Adrenal gland (tissue), 5 donors: Measurements from ENCODE around the gene PTAR1.

Source experiments
- CTCF ChIP-seq, 6 experiments: fragments of 450-650 bp in 4 of 6; fragments of 200-600 bp in 2 of 6; sonication (generic) in 1 of 6; IDR thresholded peaks; 1 replicate in 5 of 6; 2 replicates in 1 of 6; pipeline versions ENCODE4 v1.5.1 to v1.8.0; 2016 to 2021; ENCODE audit warnings: antibody characterized with exemption in 6 of 6, mild to moderate bottlenecking in 2 of 6, moderate library complexity in 1 of 6
- POLR2A ChIP-seq, 2 donors: fragments of 450-650 bp; IDR thresholded peaks; one replicate each; pipeline ENCODE4 v1.6.1; 2017; ENCODE audit warnings: antibody characterized with exemption in 2 of 2, mild to moderate bottlenecking in 2 of 2, moderate library complexity in 1 of 2
- donor health status: DM: no; HTN: no; CAD: no.

DNA sequence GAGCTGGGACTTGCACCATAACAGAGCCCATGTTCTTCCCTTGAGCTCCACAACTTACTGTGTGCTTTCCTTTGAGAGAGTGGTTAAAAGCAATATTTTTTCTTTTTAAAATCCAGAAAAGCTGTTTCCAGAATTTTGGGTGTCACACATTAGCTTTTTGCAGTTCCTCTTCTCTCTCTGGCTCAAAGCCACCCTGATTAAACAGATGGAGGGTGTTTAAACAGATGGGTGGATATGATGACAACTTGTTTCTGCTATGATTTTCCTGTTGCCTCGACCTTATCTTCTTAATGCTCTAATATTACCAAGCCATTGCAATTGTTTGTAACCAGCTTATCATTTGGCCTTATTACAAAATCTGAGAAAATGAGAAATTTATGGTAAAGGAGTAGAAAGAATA lies 37.9 kb upstream of the PTAR1 start:
- TF ChIP-seq CTCF (IDR thresholded peaks at IDR 0.05) (no peak), POLR2A (IDR thresholded peaks at IDR 0.05) (no peak)
